HepG2 (cell line): ENCODE data around the gene ZFAND2A. TPM values are rescaled to one million over a fixed set of nuclear protein-coding genes. Genes with fewer than 3 reads are reported as not detected.

Experiments used
- BRD4 ChIP-seq: sonication (generic); formaldehyde crosslinking; IDR thresholded peaks from 2 replicates; pipeline ENCODE4 v1.4.0; 2020; ENCODE audit warnings: missing genetic modification reagents
- CAMTA2 ChIP-seq: sonication (generic); formaldehyde crosslinking; IDR thresholded peaks from 2 replicates; pipeline ENCODE4 v1.4.0; 2020; ENCODE audit warnings: mild to moderate bottlenecking, missing genetic modification reagents, borderline replicate concordance
- E2F1 ChIP-seq: sonication (generic); formaldehyde crosslinking; IDR thresholded peaks from 2 replicates; pipeline ENCODE4 v1.5.0; 2020; ENCODE audit warnings: missing genetic modification reagents
- HBP1 ChIP-seq: IDR thresholded peaks from 2 replicates; pipeline ENCODE4 v1.6.1; 2016; ENCODE audit warnings: low read depth, control low read depth
- HIVEP1 ChIP-seq: sonication (generic); formaldehyde crosslinking; IDR thresholded peaks from 2 replicates; pipeline ENCODE4 v1.4.0; 2020; ENCODE audit warnings: mild to moderate bottlenecking, missing genetic modification reagents
- HOXD1 ChIP-seq: sonication (generic); formaldehyde crosslinking; IDR thresholded peaks from 2 replicates; pipeline ENCODE4 v1.5.0; 2020; ENCODE audit warnings: missing genetic modification reagents
- KDM5B ChIP-seq: sonication (generic); formaldehyde crosslinking; IDR thresholded peaks from 2 replicates; pipeline ENCODE4 v1.4.0; 2020; ENCODE audit warnings: missing genetic modification reagents, mild to moderate bottlenecking, borderline replicate concordance
- KIAA2018 ChIP-seq: sonication (generic); formaldehyde crosslinking; IDR thresholded peaks from 2 replicates; pipeline ENCODE4 v1.5.0; 2020; ENCODE audit warnings: mild to moderate bottlenecking, missing genetic modification reagents, borderline replicate concordance
- NR2C2 ChIP-seq: sonication (generic); formaldehyde crosslinking; IDR thresholded peaks from 2 replicates; pipeline ENCODE4 v1.4.0; 2020; ENCODE audit warnings: missing genetic modification reagents, mild to moderate bottlenecking, moderate library complexity, borderline replicate concordance
- POLR2AphosphoS5 ChIP-seq: IDR thresholded peaks from 2 replicates; pipeline ENCODE4 v1.6.1; 2012; ENCODE audit warnings: low read depth, low read length
- STAT5B ChIP-seq: sonication (generic); formaldehyde crosslinking; IDR thresholded peaks from 2 replicates; pipeline ENCODE4 v1.4.0; 2020; ENCODE audit warnings: missing genetic modification reagents
- TFAP4 ChIP-seq: sonication (generic); IDR thresholded peaks from 2 replicates; pipeline ENCODE4 v1.6.1; 2016; ENCODE audit warnings: low read depth, borderline replicate concordance
- THYN1 ChIP-seq: sonication (generic); formaldehyde crosslinking; IDR thresholded peaks from 2 replicates; pipeline ENCODE4 v1.8.1; 2023; ENCODE audit warnings: low read depth, mild to moderate bottlenecking, moderate library complexity, missing genetic modification reagents, borderline replicate concordance
- ZNF343 ChIP-seq: sonication (generic); formaldehyde crosslinking; IDR thresholded peaks from 2 replicates; pipeline ENCODE4 v1.4.0; 2020; ENCODE audit warnings: mild to moderate bottlenecking, missing genetic modification reagents
- ZNF781 ChIP-seq: sonication (generic); formaldehyde crosslinking; IDR thresholded peaks from 2 replicates; pipeline ENCODE4 v1.5.1; 2020; ENCODE audit warnings: borderline replicate concordance, mild to moderate bottlenecking, missing genetic modification reagents; ENCODE audit errors: not compliant biosample characterization
- ZNF792 ChIP-seq: IDR thresholded peaks from 2 replicates; pipeline ENCODE4 v1.6.1; 2016
- polyA plus RNA-seq, 8 experiments: library from polyadenylated mRNA; depleted of rRNA in 3 of 8; stranded (reverse) in 7 of 8; unstranded in 1 of 8; fragments of >200 nt; fragmentation: Illumina TruSeq in 4 of 8; extraction: Trizol in 4 of 8; gene quantifications; 2 replicates each; pipeline versions ENCODE4 v1.2.1 to v1.2.3, GENCODE V29; 2011 to 2016; ENCODE audit warnings: low read depth in 4 of 8, missing spikeins in 1 of 8, mixed read lengths in 1 of 8; ENCODE audit not compliant: insufficient read depth in 1 of 8
- total RNA-seq, 5 experiments: library from RNA; depleted of rRNA; stranded (reverse); fragments of >200 nt; fragmentation: Illumina TruSeq; extraction: Trizol; gene quantifications; 2 replicates each; pipeline ENCODE4 v1.2.3, GENCODE V29; 2016; ENCODE audit warnings: low read depth in 1 of 5

Gene ZFAND2A
- total and polyA plus RNA-seq, 2 of the 13 experiments (the other 11 are each of a cell fraction or from before 2014, with no cell fraction given) = 140 to 153 TPM

GRCh38 chr7:1175967-1176851 lies 16.2 kb upstream of the ZFAND2A start (continued):
- TF ChIP-seq KIAA2018 (CRISPR knock-in tag) (no peak), STAT5B (CRISPR knock-in tag) (no peak), ZNF343 (no peak), E2F1 (CRISPR knock-in tag) (no peak), HOXD1 (CRISPR knock-in tag) (no peak), POLR2AphosphoS5 (0 out of 2 replicates have a peak, but pooled peaks have one; percentile 37), HIVEP1 (CRISPR knock-in tag) (no peak), NR2C2 (CRISPR knock-in tag) (peak; percentile 85), CAMTA2 (CRISPR knock-in tag) (no peak), TFAP4 (peak; percentile 50; the same call in 1 of the 2 replicates), BRD4 (CRISPR knock-in tag) (peak; percentile 79; the same call in 1 of the 2 replicates), HBP1 (no peak), KDM5B (0 out of 2 replicates have a peak, but pooled peaks have one; percentile 57), THYN1 (CRISPR knock-in tag) (no peak), ZNF781 (peak; percentile 36), ZNF792 (peak; percentile 62; the same call in 1 of the 2 replicates)
